HL-60 (cell line): ENCODE data around the gene CAPN9.

Source experiments
- CTCF ChIP-seq: IDR thresholded peaks from one replicate; pipeline ENCODE4 v1.5.1; 2011; ENCODE audit warnings: low read length, control low read depth, inconsistent platforms; ENCODE audit not compliant: insufficient read depth
- POLR2AphosphoS5 ChIP-seq: IDR thresholded peaks from 2 replicates; pipeline ENCODE4 v1.6.1; 2012; ENCODE audit warnings: low read depth
- TF ChIP-seq, protein P1 (sequence below): IDR thresholded peaks from 2 replicates; pipeline ENCODE4 v1.6.1; 2012; ENCODE audit warnings: low read depth; ENCODE audit not compliant: insufficient replicate concordance

DNA sequence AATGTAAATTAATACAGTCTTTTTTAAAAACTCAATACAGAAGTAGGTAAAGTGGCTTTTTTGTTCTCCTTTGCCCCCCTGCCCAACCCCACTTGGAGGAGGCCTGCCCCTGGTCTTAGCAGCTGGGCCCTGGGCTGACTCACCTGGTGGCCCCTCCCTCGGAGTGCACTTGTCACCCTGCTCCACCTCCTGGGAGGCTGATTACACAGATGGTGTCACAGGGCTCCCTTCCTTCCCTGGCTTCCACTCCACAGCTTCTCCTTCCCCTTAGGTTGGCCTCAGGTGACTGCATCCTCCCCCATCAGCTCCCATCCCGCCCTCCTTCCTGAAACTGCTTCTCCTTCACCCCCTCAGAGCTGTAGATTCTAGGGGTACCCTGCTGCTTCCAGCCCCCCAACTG, 11.7 kb upstream of the CAPN9 start:
- TF ChIP-seq CTCF, result no peak
- TF ChIP-seq POLR2AphosphoS5, result no peak
- TF ChIP-seq, protein P1, sequence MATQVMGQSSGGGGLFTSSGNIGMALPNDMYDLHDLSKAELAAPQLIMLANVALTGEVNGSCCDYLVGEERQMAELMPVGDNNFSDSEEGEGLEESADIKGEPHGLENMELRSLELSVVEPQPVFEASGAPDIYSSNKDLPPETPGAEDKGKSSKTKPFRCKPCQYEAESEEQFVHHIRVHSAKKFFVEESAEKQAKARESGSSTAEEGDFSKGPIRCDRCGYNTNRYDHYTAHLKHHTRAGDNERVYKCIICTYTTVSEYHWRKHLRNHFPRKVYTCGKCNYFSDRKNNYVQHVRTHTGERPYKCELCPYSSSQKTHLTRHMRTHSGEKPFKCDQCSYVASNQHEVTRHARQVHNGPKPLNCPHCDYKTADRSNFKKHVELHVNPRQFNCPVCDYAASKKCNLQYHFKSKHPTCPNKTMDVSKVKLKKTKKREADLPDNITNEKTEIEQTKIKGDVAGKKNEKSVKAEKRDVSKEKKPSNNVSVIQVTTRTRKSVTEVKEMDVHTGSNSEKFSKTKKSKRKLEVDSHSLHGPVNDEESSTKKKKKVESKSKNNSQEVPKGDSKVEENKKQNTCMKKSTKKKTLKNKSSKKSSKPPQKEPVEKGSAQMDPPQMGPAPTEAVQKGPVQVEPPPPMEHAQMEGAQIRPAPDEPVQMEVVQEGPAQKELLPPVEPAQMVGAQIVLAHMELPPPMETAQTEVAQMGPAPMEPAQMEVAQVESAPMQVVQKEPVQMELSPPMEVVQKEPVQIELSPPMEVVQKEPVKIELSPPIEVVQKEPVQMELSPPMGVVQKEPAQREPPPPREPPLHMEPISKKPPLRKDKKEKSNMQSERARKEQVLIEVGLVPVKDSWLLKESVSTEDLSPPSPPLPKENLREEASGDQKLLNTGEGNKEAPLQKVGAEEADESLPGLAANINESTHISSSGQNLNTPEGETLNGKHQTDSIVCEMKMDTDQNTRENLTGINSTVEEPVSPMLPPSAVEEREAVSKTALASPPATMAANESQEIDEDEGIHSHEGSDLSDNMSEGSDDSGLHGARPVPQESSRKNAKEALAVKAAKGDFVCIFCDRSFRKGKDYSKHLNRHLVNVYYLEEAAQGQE, result no peak
